ENCODE measurements around the gene EYS. TPM values are rescaled to one million over a fixed set of nuclear protein-coding genes. Genes with fewer than 3 reads are reported as not detected.

EYS gene
- total and polyA plus RNA-seq, 2 of the 8 experiments (the other 6 are each of a cell fraction or from before 2014, with no cell fraction given): 0.05 to 0.13 TPM

DNA sequence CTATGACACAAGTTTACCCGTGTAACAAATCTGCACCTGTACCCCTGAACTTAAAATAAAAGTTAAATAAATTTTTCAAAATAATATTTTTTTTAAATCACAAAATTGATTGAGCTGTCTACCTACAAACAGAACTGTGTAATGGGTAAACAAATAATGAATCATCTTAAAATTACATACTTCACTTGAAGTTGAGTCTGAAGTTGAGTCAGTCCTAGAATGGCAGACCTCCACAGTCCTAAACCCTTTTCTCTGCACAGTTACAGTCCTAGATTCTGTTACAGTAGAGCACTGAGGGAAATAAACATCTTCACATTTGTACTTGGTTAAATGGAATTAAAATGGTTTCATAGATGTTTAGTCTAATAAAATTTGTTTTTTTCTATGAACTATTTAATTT lies 1190.6 kb downstream of the EYS start:
- Histone ChIP-seq H2BK12ac (ENCODE audit: low read depth, low read length) (no peak overlapping the region), H3K36me3 (ENCODE audit: control insufficient read depth in 2 of 4, insufficient read depth in 4 of 4, low read length in 3 of 4) (no peaks in the 10 kb centered on the region), H4K8ac (ENCODE audit: extremely low read depth, insufficient read depth, low read length) (no peak overlapping the region), H3K79me2 (ENCODE audit: control insufficient read depth in 1 of 2, insufficient read depth in 2 of 2, low read length in 2 of 2) (no peaks in the 10 kb centered on the region), H3K23me2 (ENCODE audit: low read depth, low read length) (no peaks in the 10 kb centered on the region), H3K9me3 (ENCODE audit: insufficient read depth in 2 of 2, low read depth in 1 of 2, low read length in 1 of 2) (no peaks in the 10 kb centered on the region), H3K9ac (replicated peaks in 1 of 4; ENCODE audit: extremely low read depth in 1 of 4, low read depth in 3 of 4, low read length in 3 of 4) (no peak overlapping the region), H4K5ac (ENCODE audit: insufficient read length, low read depth, low read length) (no peak overlapping the region), H2AK5ac (ENCODE audit: low read depth, low read length) (no peak overlapping the region), H3K56ac (replicated peaks; ENCODE audit: insufficient read length, low read depth, low read length) (no peak overlapping the region), H3K79me1 (ENCODE audit: low read depth, low read length) (no peaks in the 10 kb centered on the region), H4K91ac (replicated peaks; ENCODE audit: insufficient read length, low read length) (no peak overlapping the region), H3K27ac (ENCODE audit: low read depth, low read length) (no peak overlapping the region), H2BK5ac (ENCODE audit: low read depth, low read length) (no peak overlapping the region), H2BK15ac (ENCODE audit: low read length) (no peak overlapping the region), H4K20me1 (replicated peaks in 1 of 2; ENCODE audit: control insufficient read depth in 1 of 2, insufficient read depth in 2 of 2, low read length in 2 of 2) (no peaks in the 10 kb centered on the region), H2AFZ (ENCODE audit: low read length) (no peak overlapping the region), H3K27me3 (replicated peaks in 1 of 4; ENCODE audit: control insufficient read depth in 3 of 4, extremely low read depth in 1 of 4, insufficient read depth in 3 of 4, low read length in 3 of 4) (no peaks in the 10 kb centered on the region), H2BK120ac (replicated peaks; ENCODE audit: low read depth, low read length) (no peak overlapping the region), H3K23ac (ENCODE audit: insufficient read length) (no peak overlapping the region), H3K4me3 (ENCODE audit: extremely low read depth in 1 of 4, insufficient read depth in 2 of 4, low read depth in 3 of 4, low read length in 4 of 4) (no peak overlapping the region), H3K14ac (ENCODE audit: insufficient read length) (no peak overlapping the region), H3K4me2 (ENCODE audit: insufficient read depth in 1 of 2, low read depth in 2 of 2, low read length in 2 of 2) (no peak overlapping the region), H3K18ac (ENCODE audit: extremely low read depth, low read length) (no peak overlapping the region), H3K4ac (replicated peaks; ENCODE audit: insufficient read length, low read depth, low read length) (no peak overlapping the region), H3K4me1 (replicated peaks in 1 of 4; ENCODE audit: control insufficient read depth in 3 of 4, insufficient read depth in 4 of 4, low read length in 3 of 4) (no peaks in the 10 kb centered on the region), H2BK20ac (ENCODE audit: low read length) (no peak overlapping the region)
- DNase-seq (ENCODE audit: low read depth in 1 of 2, low spot score in 2 of 2): no peak
- POLR2A ChIA-PET (ENCODE audit: partially characterized antibody): no interaction called here
- no peak for FAIRE-seq
- WGBS, 2 experiments (ENCODE audit: extremely low coverage in 1 of 2, insufficient coverage in 1 of 2, insufficient read length in 1 of 2, insufficient replicate concordance in 2 of 2, low coverage in 1 of 2, low lambda C conversion rate in 2 of 2, missing lambda C conversion rate in 1 of 2): 95% methylated on average over 1 of the region's 1 CpG; no CpG with 5 or more reads in 1 of the 2 experiments
- CTCF ChIA-PET (ENCODE audit: partially characterized antibody): interaction anchor here (5.1 kb wide), 1 partner anchor 11 kb away, joined by 19 read pairs; no protein-coding TSS in a partner anchor
- TF ChIP-seq RAD21 (IDR thresholded peaks at IDR 0.05 in 1 of 2, conservative IDR thresholded peaks at IDR 0.05 in 1 of 2; ENCODE audit: low read depth in 2 of 2, low read length in 2 of 2): no peak
- TF ChIP-seq, protein P1, sequence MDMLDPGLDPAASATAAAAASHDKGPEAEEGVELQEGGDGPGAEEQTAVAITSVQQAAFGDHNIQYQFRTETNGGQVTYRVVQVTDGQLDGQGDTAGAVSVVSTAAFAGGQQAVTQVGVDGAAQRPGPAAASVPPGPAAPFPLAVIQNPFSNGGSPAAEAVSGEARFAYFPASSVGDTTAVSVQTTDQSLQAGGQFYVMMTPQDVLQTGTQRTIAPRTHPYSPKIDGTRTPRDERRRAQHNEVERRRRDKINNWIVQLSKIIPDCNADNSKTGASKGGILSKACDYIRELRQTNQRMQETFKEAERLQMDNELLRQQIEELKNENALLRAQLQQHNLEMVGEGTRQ (IDR thresholded peaks at IDR 0.05; ENCODE audit: low read length): no peak
- TF ChIP-seq, protein P2, sequence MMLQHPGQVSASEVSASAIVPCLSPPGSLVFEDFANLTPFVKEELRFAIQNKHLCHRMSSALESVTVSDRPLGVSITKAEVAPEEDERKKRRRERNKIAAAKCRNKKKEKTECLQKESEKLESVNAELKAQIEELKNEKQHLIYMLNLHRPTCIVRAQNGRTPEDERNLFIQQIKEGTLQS (IDR thresholded peaks at IDR 0.05; ENCODE audit: insufficient read depth, low read depth, low read length): no peak
- no peak for TF ChIP-seq BRCA1 (IDR thresholded peaks at IDR 0.05; ENCODE audit: low read depth, low read length)
- TF ChIP-seq, protein P3, sequence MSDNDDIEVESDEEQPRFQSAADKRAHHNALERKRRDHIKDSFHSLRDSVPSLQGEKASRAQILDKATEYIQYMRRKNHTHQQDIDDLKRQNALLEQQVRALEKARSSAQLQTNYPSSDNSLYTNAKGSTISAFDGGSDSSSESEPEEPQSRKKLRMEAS (IDR thresholded peaks at IDR 0.05): no peak
- TF ChIP-seq NRF1 (IDR thresholded peaks at IDR 0.05; ENCODE audit: low read depth, low read length): no peak
- TF ChIP-seq JUN (IDR thresholded peaks at IDR 0.05; ENCODE audit: low read depth, low read length): no peak
- TF ChIP-seq ASH2L (IDR thresholded peaks at IDR 0.05; ENCODE audit: low read length): no peak
- TF ChIP-seq CBX5 (IDR thresholded peaks at IDR 0.05; ENCODE audit: low read depth, low read length): no peak
- no peak for TF ChIP-seq NANOG (IDR thresholded peaks at IDR 0.05; ENCODE audit: insufficient read depth, low read depth, low read length, poor library complexity, severe bottlenecking)

All from H1 (cell line).